Measurements from ENCODE around the gene ACOT8. TPM values are rescaled to one million over a fixed set of nuclear protein-coding genes. Genes with fewer than 3 reads are reported as not detected.

ACOT8 gene
- total and polyA plus RNA-seq, 9 of the 15 experiments (the other 6 are each of a cell fraction or from before 2014, with no cell fraction given): 8.2 to 46.7 (median 20.7) TPM

GRCh38 chr20:45880988-45881788 is 24.0 kb upstream of the ACOT8 start, which contains the start of gene ZSWIM1 (continued):
- no peak for TF ChIP-seq ZBTB49 (CRISPR knock-in tag; IDR thresholded peaks at IDR 0.05; ENCODE audit: borderline replicate concordance)
- TF ChIP-seq ZNF408 (CRISPR knock-in tag; IDR thresholded peaks at IDR 0.05; ENCODE audit: low read depth): no peak
- no peak for TF ChIP-seq CEBPB (tag; IDR thresholded peaks at IDR 0.05)
- no peak for TF ChIP-seq ZNF239 (CRISPR knock-in tag; IDR thresholded peaks at IDR 0.05)
- TF ChIP-seq DLX4 (CRISPR knock-in tag; IDR thresholded peaks at IDR 0.05): no peak
- TF ChIP-seq ARID1B (IDR thresholded peaks at IDR 0.05): no peak
- no peak for TF ChIP-seq ZC3H11A (IDR thresholded peaks at IDR 0.05; ENCODE audit: low read depth, low read length)
- TF ChIP-seq RBM25 (IDR thresholded peaks at IDR 0.05; ENCODE audit: low read depth, low read length, severe bottlenecking): peak; percentile 99
- no peak for TF ChIP-seq TCF3 (CRISPR knock-in tag; IDR thresholded peaks at IDR 0.05)
- no peak for TF ChIP-seq ELK3 (CRISPR knock-in tag; IDR thresholded peaks at IDR 0.05)
- TF ChIP-seq MCM5 (IDR thresholded peaks at IDR 0.05; ENCODE audit: low read depth): no peak
- peak; percentile 90 to 97 (median 91) for TF ChIP-seq YY1 (IDR thresholded peaks at IDR 0.05; ENCODE audit: borderline replicate concordance in 1 of 3, control insufficient read depth in 1 of 3, extremely low read depth in 1 of 3, insufficient read depth in 3 of 3, insufficient read length in 1 of 3, insufficient replicate concordance in 2 of 3, low read depth in 1 of 3, low read length in 2 of 3)
- no peak for TF ChIP-seq ZNF707 (CRISPR knock-in tag; conservative IDR thresholded peaks at IDR 0.05)
- no peak for TF ChIP-seq ARID3B (CRISPR knock-in tag; IDR thresholded peaks at IDR 0.05; ENCODE audit: borderline replicate concordance)
- no peak for TF ChIP-seq NFXL1 (CRISPR knock-in tag; IDR thresholded peaks at IDR 0.05)
- TF ChIP-seq CTCF (IDR thresholded peaks at IDR 0.05 in 2 of 3, conservative IDR thresholded peaks at IDR 0.05 in 1 of 3; ENCODE audit: insufficient read depth in 2 of 3, low read depth in 1 of 3, low read length in 3 of 3): no peak
- no peak for TF ChIP-seq ELF1 (tag; IDR thresholded peaks at IDR 0.05)

All from K562 (cell line).